ENCODE measurements around the gene SNRK. TPM values are rescaled to one million over a fixed set of nuclear protein-coding genes. Genes with fewer than 3 reads are reported as not detected.

Gene SNRK
- total RNA-seq, 2 experiments from 2014 or later = 215 to 217 TPM

GRCh38 chr3:43345877-43346276, 59.5 kb downstream of the SNRK start:
- H3K4me1 Mint-ChIP-seq (ENCODE audit: low read depth) = peaks cover 91% of the 10 kb centered on the region

GRCh38 chr3:43346978-43347749, 60.8 kb downstream of the SNRK start:
- ChIA-PET POLR2A (interaction anchor here (0.6 to 5.2 kb wide), 24 partner anchors 8 to 383 kb away, joined by 3 to 69 read pairs (median 6); partner anchors contain the start of gene SNRK), CTCF (interaction anchor here (1.6 kb wide), 1 partner anchor 12 kb away, joined by 4 read pairs; no protein-coding TSS in a partner anchor)
- peak overlapping the region; percentile 96 for H3K27ac Mint-ChIP-seq
- Histone ChIP-seq H3K27me3 (ENCODE audit: control insufficient read depth in 1 of 2, insufficient read depth in 2 of 2, low read length in 2 of 2) (no peaks in the 10 kb centered on the region), H3K27ac (ENCODE audit: low read depth in 1 of 2, low read length in 2 of 2) (peak overlapping the region; percentile 15 to 62), H3K4me1 (ENCODE audit: insufficient read depth, low read length) (peaks cover 65% of the 10 kb centered on the region), H3K9me3 (ENCODE audit: control insufficient read depth in 1 of 2, insufficient read depth in 1 of 2, low read length in 2 of 2) (peaks cover 5 to 7% of the 10 kb centered on the region in 2 experiments), H3K36me3 (ENCODE audit: insufficient read depth, low read length) (peaks cover 81% of the 10 kb centered on the region), H3K4me3 (ENCODE audit: low read length) (no peak overlapping the region)
- H3K36me3 Mint-ChIP-seq (ENCODE audit: low read depth) = peaks cover 100% of the 10 kb centered on the region
- DNase-seq = peak in 8 of 14 experiments; percentile 13 to 90 (median 51)
- peak overlapping the region; percentile 54 for H3K4me3 Mint-ChIP-seq
- peaks cover 16% of the 10 kb centered on the region for H3K9me3 Mint-ChIP-seq
- TF ChIP-seq, protein P1, sequence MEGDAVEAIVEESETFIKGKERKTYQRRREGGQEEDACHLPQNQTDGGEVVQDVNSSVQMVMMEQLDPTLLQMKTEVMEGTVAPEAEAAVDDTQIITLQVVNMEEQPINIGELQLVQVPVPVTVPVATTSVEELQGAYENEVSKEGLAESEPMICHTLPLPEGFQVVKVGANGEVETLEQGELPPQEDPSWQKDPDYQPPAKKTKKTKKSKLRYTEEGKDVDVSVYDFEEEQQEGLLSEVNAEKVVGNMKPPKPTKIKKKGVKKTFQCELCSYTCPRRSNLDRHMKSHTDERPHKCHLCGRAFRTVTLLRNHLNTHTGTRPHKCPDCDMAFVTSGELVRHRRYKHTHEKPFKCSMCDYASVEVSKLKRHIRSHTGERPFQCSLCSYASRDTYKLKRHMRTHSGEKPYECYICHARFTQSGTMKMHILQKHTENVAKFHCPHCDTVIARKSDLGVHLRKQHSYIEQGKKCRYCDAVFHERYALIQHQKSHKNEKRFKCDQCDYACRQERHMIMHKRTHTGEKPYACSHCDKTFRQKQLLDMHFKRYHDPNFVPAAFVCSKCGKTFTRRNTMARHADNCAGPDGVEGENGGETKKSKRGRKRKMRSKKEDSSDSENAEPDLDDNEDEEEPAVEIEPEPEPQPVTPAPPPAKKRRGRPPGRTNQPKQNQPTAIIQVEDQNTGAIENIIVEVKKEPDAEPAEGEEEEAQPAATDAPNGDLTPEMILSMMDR (IDR thresholded peaks at IDR 0.05) = no peak
- peak; percentile 82 for ATAC-seq (ENCODE audit: poor library complexity)
- peaks cover 97% of the 10 kb centered on the region for H3K4me1 Mint-ChIP-seq (ENCODE audit: low read depth)
- H3K27me3 Mint-ChIP-seq = no peaks in the 10 kb centered on the region
- intact Hi-C loops (cut with DNase I, micrococcal nuclease) = loop anchor here in 1 of 2 experiments (2.0 to 5.0 kb wide), 3 partner anchors 40 to 60 kb away; partner anchors contain the start of gene SNRK

More at GRCh38 chr3:43345877-43346276, 59.5 kb downstream of the SNRK start:
- peak overlapping the region; percentile 36 to 62 for H3K27ac ChIP-seq (ENCODE audit: low read depth in 1 of 2, low read length in 2 of 2)
- peaks cover 71% of the 10 kb centered on the region for H3K4me1 ChIP-seq (ENCODE audit: insufficient read depth, low read length)
- intact Hi-C loops (cut with DNase I, micrococcal nuclease) = loop anchor here in 1 of 2 experiments (2.0 to 5.0 kb wide), 3 partner anchors 41 to 59 kb away; partner anchors contain the start of gene SNRK
- no peak overlapping the region for H3K4me3 ChIP-seq (ENCODE audit: low read length)
- H3K9me3 ChIP-seq (ENCODE audit: control insufficient read depth in 1 of 2, insufficient read depth in 1 of 2, low read length in 2 of 2) = peaks cover 0 to 5% of the 10 kb centered on the region in 2 experiments
- TF ChIP-seq, protein P1 (IDR thresholded peaks at IDR 0.05) = no peak
- H3K36me3 ChIP-seq (ENCODE audit: insufficient read depth, low read length) = peaks cover 88% of the 10 kb centered on the region
- no peak for ATAC-seq (ENCODE audit: poor library complexity)
- ChIA-PET POLR2A (interaction anchor here (0.6 to 5.2 kb wide), 19 partner anchors 10 to 381 kb away, joined by 3 to 69 read pairs (median 7); partner anchors contain the start of gene SNRK), CTCF (interaction anchor here (1.6 kb wide), 1 partner anchor 11 kb away, joined by 4 read pairs; no protein-coding TSS in a partner anchor)
- peak overlapping the region; percentile 96 for H3K27ac Mint-ChIP-seq
- no peaks in the 10 kb centered on the region for H3K27me3 Mint-ChIP-seq
- H3K4me3 Mint-ChIP-seq = peak overlapping the region; percentile 58
- H3K36me3 Mint-ChIP-seq (ENCODE audit: low read depth) = peaks cover 100% of the 10 kb centered on the region
- no peaks in the 10 kb centered on the region for H3K27me3 ChIP-seq (ENCODE audit: control insufficient read depth in 1 of 2, insufficient read depth in 2 of 2, low read length in 2 of 2)
- DNase-seq = no peak
- H3K9me3 Mint-ChIP-seq = peaks cover 4% of the 10 kb centered on the region

GRCh38 chr3:43347774-43348173, 61.4 kb downstream of the SNRK start:
- Mint-ChIP-seq H3K36me3 (ENCODE audit: low read depth) (peaks cover 100% of the 10 kb centered on the region), H3K4me1 (ENCODE audit: low read depth) (peaks cover 91% of the 10 kb centered on the region), H3K27me3 (no peaks in the 10 kb centered on the region), H3K9me3 (peaks cover 16% of the 10 kb centered on the region), H3K4me3 (peak overlapping the region; percentile 54), H3K27ac (peak overlapping the region; percentile 96)
- ATAC-seq (ENCODE audit: poor library complexity) (no peak), DNase-seq (no peak)
- Histone ChIP-seq H3K4me1 (ENCODE audit: insufficient read depth, low read length) (peaks cover 60% of the 10 kb centered on the region), H3K36me3 (ENCODE audit: insufficient read depth, low read length) (peaks cover 76% of the 10 kb centered on the region), H3K9me3 (ENCODE audit: control insufficient read depth in 1 of 2, insufficient read depth in 1 of 2, low read length in 2 of 2) (peaks cover 5 to 13% of the 10 kb centered on the region in 2 experiments), H3K27me3 (ENCODE audit: control insufficient read depth in 1 of 2, insufficient read depth in 2 of 2, low read length in 2 of 2) (no peaks in the 10 kb centered on the region), H3K4me3 (ENCODE audit: low read length) (no peak overlapping the region), H3K27ac (ENCODE audit: low read depth in 1 of 2, low read length in 2 of 2) (peak overlapping the region; percentile 8 to 15)
- intact Hi-C loops (cut with DNase I, micrococcal nuclease) = loop anchor here in 1 of 2 experiments (2.0 to 5.0 kb wide), 3 partner anchors 40 to 61 kb away; partner anchors contain the start of gene SNRK
- CTCF ChIA-PET = interaction anchor here (1.6 kb wide), 1 partner anchor 30 kb away, joined by 4 read pairs; no protein-coding TSS in a partner anchor
- POLR2A ChIA-PET = interaction anchor here (0.6 to 5.2 kb wide), 12 partner anchors 8 to 324 kb away, joined by 3 to 69 read pairs (median 8); partner anchors contain the start of gene SNRK
- TF ChIP-seq, protein P1 (IDR thresholded peaks at IDR 0.05) = no peak

Data from CD4-positive, alpha-beta T cell (primary cell).